HK-2 (cell line): ENCODE data around the gene TTLL1.
"Not testable (repeated sequence)": the region's sequence is repeated elsewhere in the genome, so short reads cannot be mapped to it uniquely, and the experiment has no call there.

Experiments used
- DNase-seq: peaks from one replicate; pipeline ENCODE4 v3.0.0-alpha.2; 2018; ENCODE audit not compliant: unreplicated experiment

TTLL1 gene

DNA sequence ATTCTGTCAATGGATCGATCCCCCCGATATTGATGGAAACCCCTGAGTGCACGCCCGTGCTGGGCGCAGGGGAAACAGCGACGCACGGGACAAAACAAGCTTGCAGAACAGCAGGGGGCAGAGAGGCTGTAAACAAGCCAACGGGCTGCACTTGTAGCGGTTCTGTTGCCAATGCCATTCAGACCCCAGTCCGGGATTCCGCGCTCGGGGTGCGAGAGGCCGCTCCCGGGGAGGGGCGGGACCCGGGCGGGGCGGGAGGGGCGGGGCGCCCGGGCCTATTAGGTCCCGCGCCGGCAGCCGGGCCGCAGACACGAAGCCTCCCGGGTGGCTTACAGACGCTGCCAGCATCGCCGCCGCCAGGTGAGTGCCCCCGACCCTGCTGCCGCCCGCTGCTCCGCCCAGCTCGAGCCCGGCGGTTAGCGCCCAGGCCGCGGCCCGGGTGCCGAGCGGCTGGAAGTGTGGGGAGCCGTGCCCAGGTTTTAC lies 21.3 kb upstream of the TTLL1 start, which contains the start of gene BIK:
TSS of gene BIK (plus strand) at position 307 of the 483 bp plus-strand sequence. CDS start 13,273 bp downstream, outside the sequence.
- DNase-seq: peak; percentile 50

DNA sequence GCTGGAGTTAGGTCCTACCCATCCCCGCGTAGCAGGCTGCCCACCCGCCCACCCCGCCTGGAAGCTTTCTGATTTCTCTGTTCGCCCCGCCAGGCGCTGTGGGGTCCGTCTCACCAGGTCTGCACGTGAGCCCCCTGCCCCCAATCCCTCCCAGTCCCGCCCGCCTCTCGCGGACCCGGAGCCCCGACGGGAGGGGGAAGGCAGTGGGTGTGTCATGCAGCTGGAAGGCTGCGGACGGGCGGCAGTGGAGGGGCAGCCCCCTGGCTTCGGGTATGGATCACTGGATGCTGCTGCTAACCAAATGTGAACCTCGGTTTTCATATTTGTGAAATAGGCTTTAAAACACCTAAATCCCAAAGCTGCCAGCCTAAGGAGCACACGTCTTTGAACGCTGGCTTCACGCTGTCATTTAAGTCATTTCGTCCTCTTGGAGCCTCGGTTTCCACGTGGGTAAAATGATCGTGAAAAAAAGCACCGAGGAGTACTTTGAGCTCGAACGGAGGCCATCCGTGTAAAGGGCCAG lies 20.8 kb upstream of the TTLL1 start:
- no peak for DNase-seq

DNA sequence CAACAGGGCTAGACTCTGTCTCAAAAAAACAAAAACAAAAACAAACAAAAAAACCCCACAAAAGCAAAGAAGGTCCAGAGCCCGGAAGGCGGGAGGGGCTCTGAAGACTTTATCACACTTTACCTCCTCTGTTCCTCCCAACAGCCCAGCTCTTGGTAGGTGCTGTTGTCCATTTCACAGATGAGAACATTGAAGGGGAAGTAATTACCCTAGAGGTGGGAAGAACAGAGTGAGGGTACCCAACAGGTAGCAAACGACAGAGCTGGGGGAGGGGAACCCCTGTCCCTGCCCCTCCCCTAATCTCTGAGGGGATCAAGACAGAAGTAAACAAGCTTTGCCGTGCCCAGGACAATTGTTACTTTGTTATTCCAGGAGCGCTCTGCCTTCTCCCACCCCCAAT lies 20.3 kb upstream of the TTLL1 start:
- no peak for DNase-seq

DNA sequence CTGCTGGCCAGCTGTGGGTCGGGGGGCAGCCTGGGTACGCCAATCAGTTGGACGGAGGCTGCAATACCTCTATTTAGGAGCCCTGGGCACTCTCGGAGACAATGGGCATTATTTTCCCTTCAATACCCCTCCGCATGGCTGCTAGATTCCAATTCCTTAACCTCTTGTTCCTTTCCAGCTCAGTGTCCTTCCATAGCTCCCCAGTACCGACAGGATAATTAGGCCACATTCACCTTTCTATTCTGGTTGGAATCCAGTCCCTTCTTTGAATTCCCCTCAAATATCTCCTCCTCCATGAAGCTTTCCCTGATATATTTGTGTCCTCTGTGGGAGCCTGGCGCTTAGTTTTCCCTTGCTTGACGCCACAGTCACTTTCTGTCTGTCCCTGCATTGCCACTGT lies 17.1 kb upstream of the TTLL1 start:
- no peak for DNase-seq

DNA sequence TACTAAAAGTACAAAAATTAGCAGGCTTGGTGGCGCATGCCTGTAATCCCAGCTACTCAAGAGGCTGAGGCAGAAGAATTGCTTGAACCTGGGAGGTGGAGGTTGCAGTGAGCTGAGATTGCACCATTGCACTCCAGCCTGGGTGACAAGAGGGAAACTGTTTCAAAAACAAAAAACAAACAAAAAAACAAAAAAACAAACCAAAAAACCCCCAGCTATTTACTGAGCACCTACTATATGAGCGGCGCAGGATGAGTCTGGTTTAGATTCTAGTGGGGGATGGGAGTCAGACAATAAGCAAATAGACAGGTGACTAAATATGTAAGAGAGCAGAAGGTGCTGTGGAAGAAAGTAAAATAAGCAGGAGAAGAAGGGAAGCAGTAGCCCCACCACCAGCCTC lies 15.8 kb upstream of the TTLL1 start:
- DNase-seq: not testable (repeated sequence)

DNA sequence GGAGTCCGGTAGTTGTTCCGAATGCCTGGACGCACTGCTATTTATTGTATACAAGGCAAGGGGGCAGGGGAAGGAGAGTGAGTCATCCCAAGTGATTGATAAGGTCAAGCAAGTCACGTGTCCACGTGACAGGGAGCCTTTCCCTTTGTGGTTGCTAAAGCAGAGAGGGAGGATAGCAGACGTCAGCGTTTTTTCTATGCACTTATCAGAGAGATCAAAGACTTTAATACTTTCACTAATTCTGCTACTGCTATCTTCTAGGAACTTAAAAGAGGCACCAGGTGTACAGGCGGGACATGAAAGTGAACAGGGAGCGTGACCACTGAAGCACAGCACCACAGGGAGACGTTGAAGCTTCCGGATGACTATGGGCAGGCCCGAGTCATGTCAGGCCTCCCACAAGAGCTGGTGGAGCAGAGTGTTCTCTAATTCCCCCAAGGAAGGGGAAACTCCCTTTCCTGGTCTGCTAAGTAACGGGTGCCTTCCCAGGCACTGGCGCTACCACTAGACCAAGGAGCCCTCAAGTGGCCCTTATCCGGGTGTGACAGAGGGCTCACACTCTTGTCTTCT lies 14.9 kb upstream of the TTLL1 start:
- DNase-seq: peak; percentile 60

DNA sequence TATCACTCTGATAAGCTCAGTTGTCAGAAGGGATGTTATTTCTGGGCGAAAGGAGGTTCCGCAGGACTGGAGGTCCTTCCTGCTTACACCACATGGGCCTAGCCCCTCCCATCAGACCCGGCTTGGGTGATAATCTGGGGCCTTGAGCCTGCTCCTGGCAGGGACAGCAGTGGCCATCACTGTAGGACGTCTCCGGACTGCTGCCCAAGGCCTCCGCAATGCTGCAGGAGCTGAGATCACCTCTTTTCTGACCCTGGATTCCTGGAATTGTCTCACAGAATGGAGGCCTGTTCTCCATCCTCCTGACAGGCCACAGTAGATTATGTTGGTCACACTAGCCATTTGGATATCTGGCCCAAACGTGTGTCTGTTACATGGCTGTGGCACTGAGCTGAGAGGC lies 12.1 kb upstream of the TTLL1 start:
- DNase-seq: no peak

DNA sequence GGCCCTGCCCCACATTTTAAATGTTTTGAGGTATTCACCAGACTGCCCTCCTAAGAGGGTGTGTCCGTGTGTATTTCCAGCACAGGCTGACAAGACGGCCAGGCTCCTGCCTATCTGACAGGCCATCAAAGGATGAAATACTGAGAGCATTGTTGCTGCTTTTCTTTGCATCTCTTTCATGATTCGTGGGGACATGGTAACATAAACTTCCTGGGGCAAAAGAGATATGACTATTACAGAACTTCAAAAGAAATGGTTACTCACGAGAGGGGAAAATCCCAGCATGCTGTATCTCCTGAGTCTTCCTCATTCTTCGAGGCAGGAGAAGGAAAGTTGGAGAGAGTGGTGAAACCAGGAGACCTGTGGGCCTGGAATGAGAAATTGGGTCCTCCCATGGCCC lies 11.0 kb upstream of the TTLL1 start:
- no peak for DNase-seq

DNA sequence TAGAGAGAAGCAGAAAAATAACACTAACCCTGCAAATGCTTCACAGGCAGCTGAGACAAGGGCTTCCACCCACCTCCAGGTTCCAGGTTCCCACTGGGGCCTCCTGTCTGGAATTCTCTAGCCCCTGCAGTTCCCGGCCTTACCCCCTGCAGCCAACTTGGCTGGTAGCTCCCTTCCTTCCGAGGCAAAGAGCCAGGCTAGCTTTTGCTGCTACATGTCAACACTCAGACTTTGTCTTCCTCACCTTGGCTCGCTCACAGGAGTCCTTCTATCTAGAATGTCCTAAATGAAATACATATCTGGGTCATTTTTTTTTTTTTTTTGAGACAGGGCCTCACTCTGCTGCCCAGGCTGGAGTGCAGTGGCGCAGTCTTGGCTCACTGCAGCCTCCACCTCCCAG lies 9.9 kb upstream of the TTLL1 start:
- DNase-seq: no peak

DNA sequence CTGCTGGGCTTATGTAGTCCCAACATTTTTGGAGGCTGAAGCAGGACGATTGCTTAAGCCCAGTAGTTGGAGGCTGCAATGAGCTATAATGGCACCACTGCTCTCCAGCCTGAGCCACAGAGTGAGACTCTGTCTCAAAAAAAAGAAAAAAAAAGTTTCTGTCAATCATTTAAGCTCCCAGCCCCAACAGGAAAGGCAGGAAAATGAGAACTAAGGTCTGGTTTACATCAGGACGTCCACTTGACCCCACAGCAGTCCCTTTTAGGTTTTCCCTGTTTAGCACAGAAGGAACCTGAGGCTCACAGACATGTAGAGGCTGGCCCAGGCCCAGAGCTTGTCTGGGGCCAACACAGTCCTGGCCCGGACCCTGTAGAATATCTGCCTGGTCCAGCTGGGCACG lies 9.2 kb upstream of the TTLL1 start:
- DNase-seq: no peak

DNA sequence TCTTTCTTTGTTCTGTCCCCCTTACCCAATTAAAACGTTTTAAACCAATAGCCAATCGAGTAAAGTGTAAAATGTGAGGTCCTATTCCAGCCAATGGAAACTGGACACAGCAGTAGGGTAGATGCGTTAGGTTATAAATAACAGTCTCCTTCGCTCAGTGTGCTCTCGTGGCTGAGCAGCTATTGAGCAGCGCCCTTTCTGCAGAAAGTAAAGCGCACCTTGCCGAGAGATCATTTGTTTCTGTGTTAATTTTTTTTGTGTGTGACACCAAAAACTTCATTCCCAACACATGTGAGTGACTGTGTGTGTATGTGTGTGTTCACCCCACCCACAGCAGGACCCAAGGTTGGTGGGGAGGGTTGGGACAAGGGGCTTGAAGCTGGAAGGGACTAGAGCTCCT lies 7.2 kb upstream of the TTLL1 start:
- no peak for DNase-seq

DNA sequence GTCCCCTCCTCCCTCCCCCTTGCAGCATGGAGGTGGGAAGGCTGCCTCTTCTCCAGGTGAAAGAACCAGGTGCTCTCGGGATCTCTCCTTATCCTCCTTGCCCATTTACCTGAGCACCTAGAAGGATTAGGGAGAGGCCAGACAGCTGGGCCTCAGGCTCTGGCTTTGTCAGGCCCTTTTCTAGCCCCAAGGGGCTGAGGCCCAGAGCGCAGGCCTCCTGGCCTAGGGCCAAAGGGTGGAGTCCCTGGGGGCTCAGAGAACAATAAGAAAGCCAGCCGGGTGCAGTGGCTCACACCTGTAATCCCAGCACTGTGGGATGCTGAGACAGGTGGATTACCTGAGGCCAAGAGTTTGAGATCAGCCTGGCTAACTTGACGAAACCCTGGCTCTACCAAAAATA lies 5.4 kb upstream of the TTLL1 start:
- no peak for DNase-seq

DNA sequence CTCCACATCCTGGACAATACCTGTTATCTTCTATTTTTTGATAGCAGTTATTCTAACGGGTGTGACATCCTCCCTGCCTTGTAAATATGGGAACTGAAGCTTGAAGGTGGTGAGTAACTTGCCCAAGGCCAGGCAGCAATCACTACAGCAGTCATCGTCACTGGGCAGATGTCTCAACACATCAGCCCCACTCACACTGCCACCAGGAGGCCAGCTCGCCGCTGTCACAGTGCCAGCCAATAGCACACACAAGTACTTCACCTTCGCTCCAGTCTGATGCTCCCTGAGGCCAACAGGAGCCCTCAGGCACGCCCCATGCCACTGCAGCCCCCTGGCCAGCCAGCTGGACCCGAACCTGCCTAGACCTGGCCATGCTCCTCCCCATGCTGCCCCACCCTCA lies 4.9 kb upstream of the TTLL1 start:
- peak; percentile 35 for DNase-seq

DNA sequence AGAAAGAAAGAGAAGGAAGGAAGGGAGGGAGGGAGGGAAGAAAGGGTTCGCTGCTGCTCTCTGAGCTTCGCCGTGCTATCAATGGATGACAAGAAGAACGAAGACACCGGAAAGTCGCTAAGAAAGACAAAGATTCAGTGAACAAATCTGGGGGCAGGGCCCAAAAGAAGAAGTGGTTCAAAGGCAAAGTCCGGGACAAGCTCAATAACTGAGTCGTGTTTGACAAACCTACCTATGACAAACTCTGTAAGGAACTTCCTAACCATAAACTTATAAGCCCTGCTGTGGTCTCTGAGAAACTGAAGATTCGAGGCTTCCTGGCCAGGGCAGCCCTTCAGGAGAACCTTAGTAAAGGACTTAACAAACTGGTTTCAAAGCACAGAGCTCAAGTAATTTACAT lies 2.9 kb upstream of the TTLL1 start:
- DNase-seq: no peak

DNA sequence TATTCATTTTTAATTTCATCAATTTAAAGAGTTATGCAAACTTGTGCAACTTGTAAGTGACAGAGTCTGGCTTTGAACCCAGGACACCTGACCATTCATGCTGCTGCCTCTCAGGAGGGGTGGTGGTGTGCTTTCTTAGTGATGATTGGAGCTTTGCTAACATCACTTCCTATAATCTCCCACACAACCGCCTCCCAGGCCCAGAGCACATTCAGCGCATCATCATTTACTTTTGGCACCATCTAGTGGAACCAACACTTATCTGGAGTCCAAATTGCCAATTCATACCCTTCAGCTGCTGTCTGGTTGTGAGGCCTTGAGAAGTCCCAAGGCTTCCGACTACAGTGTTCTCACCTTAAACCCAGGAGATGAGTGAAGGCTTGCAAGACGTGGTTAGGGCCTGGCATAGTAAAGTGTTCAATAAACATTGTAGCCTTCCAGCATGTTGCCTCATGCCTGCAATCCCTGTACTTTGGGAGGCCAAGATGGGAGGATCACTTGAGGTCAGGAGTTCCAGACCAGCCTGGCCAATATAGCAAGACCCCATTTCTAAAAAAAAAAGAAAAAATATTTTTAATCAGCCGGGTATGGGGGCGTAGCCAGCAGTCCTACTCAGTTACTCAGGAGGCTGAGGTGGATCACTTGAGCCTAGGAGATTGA lies 1.1 kb upstream of the TTLL1 start:
- DNase-seq: peak; percentile 62

DNA sequence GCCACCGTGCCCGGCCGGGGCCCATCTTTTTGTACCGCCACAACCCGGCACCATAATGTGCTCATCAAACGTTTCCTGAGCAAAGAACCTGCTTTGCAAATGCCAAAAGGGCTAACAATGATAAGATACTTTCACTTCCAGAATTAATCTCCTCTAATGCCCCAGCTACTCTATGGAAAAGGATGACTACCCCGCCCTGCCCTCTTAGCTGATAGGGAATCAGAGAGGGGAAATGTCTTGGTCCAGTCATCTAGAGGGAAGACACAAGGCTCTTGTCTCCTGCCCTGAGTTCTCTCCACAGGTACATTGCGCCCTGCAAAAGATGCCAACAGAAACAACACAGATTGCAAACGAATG lies 586 bp downstream of the TTLL1 start:
- DNase-seq: no peak

DNA sequence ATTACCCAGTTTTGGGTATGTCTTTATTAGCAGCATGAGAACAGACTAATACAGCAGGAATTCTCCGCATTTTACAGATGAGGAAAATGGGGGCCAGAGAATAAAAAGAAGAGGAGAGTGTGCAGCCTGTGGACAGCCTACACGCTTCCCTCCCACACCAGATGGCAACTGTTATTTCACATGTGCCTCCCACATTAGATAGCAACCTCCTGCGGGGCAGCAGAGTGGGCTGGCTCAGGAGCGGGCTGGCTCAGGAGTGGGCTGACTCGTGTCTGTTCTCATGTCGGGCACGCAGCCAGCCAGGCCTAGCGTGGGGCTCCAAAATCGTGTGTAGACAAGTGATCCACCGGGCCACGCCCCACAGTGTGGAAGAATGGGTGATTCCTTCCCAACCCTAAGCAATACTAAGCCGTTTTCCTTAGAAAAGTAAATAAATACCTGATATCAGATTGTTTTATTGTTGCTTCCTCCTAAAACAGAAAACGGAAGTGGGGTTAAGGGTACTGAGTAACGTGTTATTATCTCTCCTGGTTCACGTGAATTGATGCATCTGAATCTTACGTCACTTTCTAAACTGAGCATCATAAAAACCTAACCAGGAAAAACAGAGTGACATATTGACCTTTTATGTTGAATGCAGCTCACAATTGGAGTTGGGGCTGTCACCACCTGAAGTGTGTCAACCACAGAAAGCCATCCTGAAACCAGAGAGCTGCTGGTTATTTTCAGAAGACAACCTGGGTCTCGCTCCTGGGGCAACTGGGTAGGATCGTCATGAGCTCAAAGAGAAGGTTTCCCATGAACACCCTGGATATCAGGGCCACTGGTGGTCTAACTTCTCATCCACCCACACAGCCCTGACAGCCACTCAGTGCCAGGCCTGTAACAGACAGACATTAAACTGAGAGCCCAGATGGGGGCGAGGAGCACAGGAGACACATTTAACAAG lies 3.3 kb downstream of the TTLL1 start:
- no peak for DNase-seq

DNA sequence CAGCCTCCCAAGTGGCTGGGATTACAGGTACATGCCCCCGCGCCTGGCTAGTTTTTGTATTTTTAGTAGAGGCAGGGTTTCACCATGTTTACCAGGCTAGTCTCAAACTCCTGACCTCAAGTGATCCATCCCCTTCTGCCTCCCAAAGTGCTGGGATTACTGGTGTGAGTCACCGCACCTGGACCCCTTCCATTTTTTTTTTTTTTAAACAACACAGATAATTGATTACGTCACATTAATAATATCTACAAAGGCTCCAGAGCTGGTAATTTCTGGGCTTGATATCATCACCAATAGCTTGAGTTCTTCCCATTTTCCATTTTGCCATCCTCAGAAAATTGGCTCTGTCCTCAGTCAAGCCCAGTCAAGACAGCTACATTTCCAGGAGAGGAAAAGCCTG lies 7.2 kb downstream of the TTLL1 start:
- DNase-seq: no peak

DNA sequence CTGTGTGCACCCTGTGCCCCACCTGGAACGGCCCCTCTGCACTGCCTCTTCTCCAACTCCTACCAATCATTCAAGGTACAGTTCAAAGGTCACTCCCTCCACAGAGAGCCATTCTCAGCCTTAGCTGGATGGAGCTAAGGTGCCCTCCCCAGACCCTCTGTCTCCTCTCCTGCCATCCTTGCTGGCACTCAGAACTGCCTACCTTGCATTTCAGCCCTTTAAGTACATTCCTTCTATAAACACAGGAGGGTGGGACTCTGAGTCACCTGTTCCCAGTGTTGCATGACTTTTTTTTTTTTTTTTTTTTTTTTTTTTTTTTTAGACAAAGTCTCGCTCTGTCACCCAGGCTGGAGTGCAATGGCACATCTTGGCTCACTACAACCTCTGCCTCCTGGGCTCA lies 8.6 kb downstream of the TTLL1 start:
- no peak for DNase-seq

DNA sequence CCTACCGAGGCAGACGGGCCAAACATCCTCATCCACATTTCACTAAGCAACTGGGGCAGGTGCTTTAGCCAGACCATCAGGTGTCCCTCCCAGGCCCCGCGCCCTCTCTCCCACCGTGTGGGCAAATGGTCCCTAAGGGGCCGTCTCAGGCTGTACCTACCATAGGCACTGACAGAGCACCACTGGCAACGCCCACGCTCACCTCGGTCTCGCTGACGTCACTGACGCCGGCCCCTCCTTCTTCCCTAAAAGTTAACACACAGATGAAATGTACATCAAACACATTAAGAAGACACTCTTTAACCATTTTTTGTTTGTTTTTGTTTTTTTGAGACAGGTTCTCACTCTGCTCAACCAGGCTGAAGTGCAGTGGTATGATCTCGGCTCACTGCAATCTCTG lies 9.4 kb downstream of the TTLL1 start:
- no peak for DNase-seq

DNA sequence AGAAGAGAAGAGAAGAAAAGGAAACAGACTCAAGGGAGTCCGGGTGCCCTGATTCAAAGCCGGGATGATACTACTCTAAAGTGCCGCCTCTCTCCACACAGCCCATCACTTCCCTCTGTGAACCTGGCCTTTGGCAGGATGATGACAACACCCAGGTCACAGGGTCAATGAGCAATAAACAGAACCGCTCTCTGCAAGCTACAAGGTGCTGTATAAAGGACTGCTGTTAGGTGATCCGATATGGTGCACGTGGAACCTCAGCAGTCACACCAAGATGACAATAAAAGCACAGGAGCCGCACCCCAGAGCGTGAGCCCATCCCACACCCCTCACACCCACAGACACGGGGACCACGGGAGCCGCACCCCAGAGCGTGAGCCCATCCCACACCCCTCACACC lies 10.7 kb downstream of the TTLL1 start:
- DNase-seq: no peak

DNA sequence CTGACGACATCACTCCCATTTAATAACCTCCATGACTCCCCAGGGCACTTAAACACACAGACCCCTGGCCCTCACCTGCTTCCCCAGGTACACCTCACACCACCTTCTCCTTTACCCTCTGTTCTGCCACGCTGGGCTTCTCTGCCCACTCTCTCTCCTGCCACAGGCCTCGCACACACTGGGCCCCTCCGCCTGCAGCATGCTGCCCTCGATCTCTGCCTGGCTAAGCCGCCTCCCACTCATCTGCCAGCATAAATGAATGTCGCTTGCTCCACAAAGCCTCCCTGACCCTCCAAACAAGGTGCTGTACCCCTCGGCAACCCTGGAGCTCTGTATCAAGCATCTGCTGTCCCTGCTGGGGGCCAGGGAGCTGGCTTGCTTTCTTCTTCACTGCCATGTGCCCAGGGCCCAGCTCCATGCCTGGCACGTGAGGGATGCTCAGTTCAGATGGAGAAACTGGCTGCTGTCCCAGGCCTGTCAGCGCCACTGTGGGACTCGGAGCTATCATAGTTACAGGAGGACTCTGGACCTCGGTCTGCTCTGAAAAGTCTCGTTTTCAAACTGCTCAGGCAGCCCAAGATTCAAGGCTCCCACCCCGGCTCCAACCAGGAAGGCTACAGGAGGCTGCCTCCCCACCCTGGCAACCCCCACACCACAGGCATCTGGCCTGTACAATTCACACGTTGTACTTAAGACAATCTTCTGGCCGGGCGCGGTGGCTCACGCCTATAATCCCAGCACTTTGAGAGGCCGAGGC lies 11.9 kb downstream of the TTLL1 start:
- DNase-seq: no peak
